T-cell (primary cell): ENCODE measurements around the gene POLR3A. TPM values are rescaled to one million over a fixed set of nuclear protein-coding genes. Genes with fewer than 3 reads are reported as not detected.
"Not testable (repeated sequence)": the region's sequence is repeated elsewhere in the genome, so short reads cannot be mapped to it uniquely, and the experiment has no call there.

Experiments
- ATAC-seq, 4 experiments: fragments of 200-7000 bp in 3 of 4; fragments of 150-1000 bp in 1 of 4; cut with Tn5 transposase; replicated peaks in 1 of 4; 1 replicate in 3 of 4; 2 replicates in 1 of 4; pipeline ENCODE4 v1.10.0; 2021; ENCODE audit warnings: moderate library complexity in 3 of 4, mild to moderate bottlenecking in 2 of 4, moderate number of reproducible peaks in 1 of 4
- CTCF ChIA-PET, 2 donors: fragments of 300-600 bp; sonication (Branson Sonifier 250); formaldehyde crosslinking; loops; one replicate each; lab custom pipeline; 2022; ENCODE audit warnings: antibody characterized with exemption in 2 of 2; lab: Charles Lee
- POLR2A ChIA-PET, 2 donors: fragments of 300-600 bp; sonication (Branson Sonifier 250); formaldehyde crosslinking; loops; one replicate each; lab custom pipeline; 2022; ENCODE audit warnings: antibody characterized with exemption in 2 of 2; lab: Charles Lee
- DNase-seq, 35 experiments: peaks; one replicate each; pipeline versions ENCODE4 v3.0.0 to v3.0.0-alpha.2; 2013 to 2023
- H3K27ac ChIP-seq: one replicate; pipeline ENCODE4 v1.5.1; 2013; ENCODE audit warnings: low read length
- H3K27me3 ChIP-seq, 2 experiments: replicated peaks in 1 of 2; 1 replicate in 1 of 2; 2 replicates in 1 of 2; pipeline versions ENCODE4 v1.6.1 to v1.7.0; 2013; ENCODE audit warnings: low read length in 1 of 2, mixed read lengths in 1 of 2; ENCODE audit not compliant: control insufficient read depth in 2 of 2, insufficient read depth in 2 of 2; ENCODE audit errors: extremely low read depth in 1 of 2
- H3K36me3 ChIP-seq, 2 donors: 1 replicate in 1 of 2; 2 replicates in 1 of 2; pipeline versions ENCODE4 v1.6.1 to v1.7.0; 2013; ENCODE audit warnings: low read length in 1 of 2; ENCODE audit not compliant: control insufficient read depth in 2 of 2, insufficient read depth in 1 of 2; ENCODE audit errors: extremely low read depth in 1 of 2
- H3K4me1 ChIP-seq, 2 experiments: 1 replicate in 1 of 2; 2 replicates in 1 of 2; pipeline versions ENCODE4 v1.6.1 to v1.7.0; 2013; ENCODE audit warnings: low read length in 2 of 2, mixed read lengths in 1 of 2; ENCODE audit not compliant: insufficient read depth in 2 of 2, control insufficient read depth in 1 of 2; ENCODE audit errors: extremely low read depth in 1 of 2
- H3K4me3 ChIP-seq, 2 donors: 1 replicate in 1 of 2; 2 replicates in 1 of 2; pipeline versions ENCODE4 v1.5.1 to v1.7.0; 2013; ENCODE audit warnings: mild to moderate bottlenecking in 2 of 2, low read length in 1 of 2, moderate library complexity in 1 of 2; ENCODE audit not compliant: control insufficient read depth in 1 of 2; ENCODE audit errors: extremely low read depth in 1 of 2
- H3K9me3 ChIP-seq: 2 replicates; pipeline ENCODE4 v1.7.0; 2013
- H3K27ac Mint-ChIP-seq, 2 donors: one replicate each; pipeline ENCODE4 v1.8.0; 2020 to 2021; ENCODE audit warnings: mild to moderate bottlenecking in 2 of 2, mixed read lengths in 2 of 2
- H3K27me3 Mint-ChIP-seq, 2 donors: one replicate each; pipeline ENCODE4 v1.8.0; 2021 to 2022; ENCODE audit warnings: mixed read lengths in 2 of 2
- H3K36me3 Mint-ChIP-seq: one replicate; pipeline ENCODE4 v1.8.0; 2021; ENCODE audit warnings: mixed read lengths
- H3K4me1 Mint-ChIP-seq, 3 donors: one replicate each; pipeline ENCODE4 v1.8.0; 2020 to 2022; ENCODE audit warnings: mixed read lengths in 3 of 3, mild to moderate bottlenecking in 1 of 3
- H3K4me3 Mint-ChIP-seq, 3 donors: one replicate each; pipeline ENCODE4 v1.8.0; 2020 to 2022; ENCODE audit warnings: mild to moderate bottlenecking in 3 of 3, mixed read lengths in 3 of 3, moderate library complexity in 3 of 3
- H3K9me3 Mint-ChIP-seq, 3 donors: one replicate each; pipeline ENCODE4 v1.8.0; 2020 to 2022; ENCODE audit warnings: mixed read lengths in 3 of 3
- WGBS: methylation state at CpG from one replicate; pipeline ENCODE4 v1.1.5; 2013; ENCODE audit warnings: missing lambda C conversion rate; ENCODE audit not compliant: insufficient coverage; 5-methylcytosine and 5-hydroxymethylcytosine counted together
- total RNA-seq, 35 experiments: library from RNA in 6 of 35; stranded (reverse) in 6 of 35; fragments of 120-200 nt in 1 of 35; gene quantifications; one replicate each; pipeline versions ENCODE4 v1.2.1 to v1.2.4 and lab custom pipeline; 2013 to 2026

The POLR3A gene
- total RNA-seq, 5 donors from 2014 or later (not counting 1 experiment from before 2014, with no cell fraction given), result 14.5 to 16.9 (median 16.5) TPM

DNA sequence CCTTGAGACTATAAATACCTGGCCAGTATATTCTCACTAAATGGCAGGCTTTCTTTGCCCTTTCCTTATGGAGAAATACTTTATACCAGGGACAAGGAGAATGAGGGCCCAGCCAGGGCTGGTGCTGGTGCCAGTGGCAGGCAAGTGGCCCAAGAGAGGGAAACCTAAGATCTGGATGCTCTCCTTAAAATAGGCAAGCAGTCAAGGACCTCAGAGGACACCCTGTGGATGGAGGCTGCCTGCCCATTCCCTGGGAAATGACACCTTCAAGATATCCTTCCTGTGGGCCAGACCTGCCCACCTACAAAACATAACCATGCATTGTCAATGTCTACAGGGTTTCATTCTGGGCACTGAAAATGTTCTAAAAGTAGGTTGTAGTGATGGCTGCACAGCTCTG, 29.1 kb downstream of the POLR3A start:
- ChIA-PET CTCF (no interaction called here), POLR2A (no interaction called here)
- ATAC-seq (no peak), DNase-seq (no peak)
- H3K4me3 ChIP-seq, result no peak overlapping the region
- H3K4me1 ChIP-seq, result no peaks in the 10 kb centered on the region
- no peak overlapping the region for H3K27ac ChIP-seq
- no peaks in the 10 kb centered on the region for H3K27me3 ChIP-seq
- Mint-ChIP-seq H3K36me3 (peaks cover 80% of the 10 kb centered on the region), H3K4me1 (peaks cover 0 to 10% (median 4%) of the 10 kb centered on the region in 3 donors), H3K27ac (no peak overlapping the region), H3K27me3 (no peaks in the 10 kb centered on the region), H3K4me3 (no peak overlapping the region), H3K9me3 (no peaks in the 10 kb centered on the region)
- H3K36me3 ChIP-seq, result peaks cover 29 to 62% of the 10 kb centered on the region in 2 donors
- H3K9me3 ChIP-seq, result no peaks in the 10 kb centered on the region

GRCh38 chr10:77998780-77999179, 30.5 kb downstream of the POLR3A start:
- peaks cover 21 to 54% of the 10 kb centered on the region in 2 donors for H3K36me3 ChIP-seq

DNA sequence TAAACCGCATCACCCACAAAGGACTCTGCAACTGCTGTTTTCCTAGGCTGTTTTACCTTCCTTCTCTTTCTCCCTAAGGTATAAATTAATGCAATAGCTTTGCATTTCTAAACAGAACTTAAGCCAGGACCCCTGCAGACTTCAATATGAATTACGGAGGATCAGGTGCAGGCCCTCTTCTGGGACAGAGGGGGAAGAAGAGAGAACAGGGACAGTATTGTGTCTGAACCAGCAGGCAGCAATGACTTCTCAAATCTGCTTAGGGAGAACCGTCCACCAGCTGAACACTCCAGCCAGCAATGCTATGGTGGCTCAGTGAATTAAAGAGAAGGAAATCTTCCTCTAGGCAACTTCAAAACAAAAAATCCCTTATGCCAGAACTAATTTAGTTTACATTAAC, 35.7 kb downstream of the POLR3A start:
- H3K4me1 ChIP-seq, result no peaks in the 10 kb centered on the region
- DNase-seq (no peak), ATAC-seq (no peak)
- CTCF ChIA-PET, result no interaction called here
- no peak overlapping the region for H3K27ac ChIP-seq
- Mint-ChIP-seq H3K36me3 (peaks cover 66% of the 10 kb centered on the region), H3K27ac (no peak overlapping the region), H3K9me3 (no peaks in the 10 kb centered on the region), H3K27me3 (no peaks in the 10 kb centered on the region), H3K4me1 (peaks cover 0 to 5% (median 4%) of the 10 kb centered on the region in 3 donors), H3K4me3 (no peak overlapping the region)
- H3K4me3 ChIP-seq, result no peak overlapping the region
- WGBS, result 100% methylated on average over 1 of the region's 3 CpGs
- no peaks in the 10 kb centered on the region for H3K27me3 ChIP-seq
- H3K36me3 ChIP-seq, result peaks cover 10 to 53% of the 10 kb centered on the region in 2 donors
- POLR2A ChIA-PET, result no interaction called here
- no peaks in the 10 kb centered on the region for H3K9me3 ChIP-seq

More at GRCh38 chr10:77998780-77999179, 30.5 kb downstream of the POLR3A start:
- DNase-seq, H3K27me3 ChIP-seq, H3K27ac Mint-ChIP-seq, H3K4me3 ChIP-seq, H3K27me3 Mint-ChIP-seq, POLR2A ChIA-PET, ATAC-seq, H3K9me3 Mint-ChIP-seq, H3K9me3 ChIP-seq, H3K27ac ChIP-seq, H3K4me3 Mint-ChIP-seq, H3K4me1 ChIP-seq: not testable (repeated sequence)
- Mint-ChIP-seq H3K4me1 (peaks cover 0 to 10% (median 4%) of the 10 kb centered on the region in 3 donors), H3K36me3 (peaks cover 78% of the 10 kb centered on the region)
- WGBS, result no CpG with 5 or more reads among the region's 5 CpGs
- CTCF ChIA-PET, result interaction anchor here in 1 of 2 donors (0.6 kb wide), 1 partner anchor 303 kb away, joined by 3 read pairs; no protein-coding TSS in a partner anchor

DNA sequence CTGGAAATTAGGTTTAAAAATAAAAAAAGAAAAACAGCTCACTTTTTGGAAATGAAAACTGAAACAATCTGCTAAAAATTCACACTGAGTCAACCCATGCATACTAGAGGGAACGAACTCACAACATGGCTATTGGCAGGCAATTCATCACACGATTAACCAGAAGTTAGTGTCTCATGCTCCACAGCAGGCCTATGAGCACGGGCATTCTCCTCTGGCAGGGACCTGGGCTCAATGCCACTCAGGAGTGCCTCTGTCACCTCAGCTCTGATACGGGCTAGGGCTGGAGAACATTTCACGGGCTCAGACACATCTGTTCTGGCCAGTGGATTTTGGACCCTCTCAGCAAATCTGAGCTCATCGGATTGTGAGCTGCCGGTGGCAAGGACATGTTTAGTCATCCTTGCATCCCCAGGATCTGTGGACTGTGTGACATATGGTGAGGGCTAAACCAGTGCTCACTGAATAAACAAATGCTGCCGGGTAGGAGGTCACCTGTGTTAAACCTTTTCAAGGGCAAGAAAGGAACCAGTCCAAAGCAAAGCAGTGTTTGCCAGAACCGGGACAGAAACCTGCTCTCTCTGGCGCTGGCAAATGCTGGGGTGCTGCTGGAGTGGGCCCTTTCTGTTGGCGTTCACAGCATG, 40.1 kb downstream of the POLR3A start:
- no peaks in the 10 kb centered on the region for H3K27me3 Mint-ChIP-seq
- H3K9me3 Mint-ChIP-seq, result no peaks in the 10 kb centered on the region
- ATAC-seq (no peak), DNase-seq (no peak)
- POLR2A ChIA-PET, result interaction anchor here in 1 of 2 donors (0.7 to 1.3 kb wide), 2 partner anchors 16 to 29 kb away, joined by 3 read pairs; no protein-coding TSS in a partner anchor
- H3K9me3 ChIP-seq, result no peaks in the 10 kb centered on the region
- no peaks in the 10 kb centered on the region for H3K4me1 ChIP-seq
- H3K36me3 ChIP-seq, result peaks cover 18 to 92% of the 10 kb centered on the region in 2 donors
- CTCF ChIA-PET, result no interaction called here
- no peaks in the 10 kb centered on the region for H3K4me1 Mint-ChIP-seq
- H3K27me3 ChIP-seq, result no peaks in the 10 kb centered on the region
- no peak overlapping the region for H3K4me3 Mint-ChIP-seq
- no peak overlapping the region for H3K4me3 ChIP-seq
- H3K27ac Mint-ChIP-seq, result no peak overlapping the region
- H3K36me3 Mint-ChIP-seq, result peaks cover 65% of the 10 kb centered on the region
- no peak overlapping the region for H3K27ac ChIP-seq
- WGBS, result 88% methylated on average over 10 of the region's 11 CpGs

GRCh38 chr10:77987671-77988255, 41.6 kb downstream of the POLR3A start:
- ChIA-PET CTCF (interaction anchor here in 1 of 2 donors (0.9 kb wide), 1 partner anchor 26 kb away, joined by 3 read pairs; no protein-coding TSS in a partner anchor), POLR2A (interaction anchor here in 1 of 2 donors (0.7 kb wide), 1 partner anchor 126 kb away, joined by 4 read pairs; no protein-coding TSS in a partner anchor)
- no peak overlapping the region for H3K4me3 ChIP-seq
- H3K4me1 ChIP-seq, result no peaks in the 10 kb centered on the region
- H3K9me3 Mint-ChIP-seq, result no peaks in the 10 kb centered on the region
- H3K4me3 Mint-ChIP-seq, result no peak overlapping the region
- H3K36me3 Mint-ChIP-seq, result peaks cover 65% of the 10 kb centered on the region
- no peaks in the 10 kb centered on the region for H3K4me1 Mint-ChIP-seq
- H3K27me3 ChIP-seq, result no peaks in the 10 kb centered on the region
- H3K27me3 Mint-ChIP-seq, result no peaks in the 10 kb centered on the region
- ATAC-seq (no peak), DNase-seq (no peak)
- H3K36me3 ChIP-seq, result peaks cover 18 to 92% of the 10 kb centered on the region in 2 donors
- WGBS, result 91% methylated on average over 3 of the region's 7 CpGs
- H3K9me3 ChIP-seq, result no peaks in the 10 kb centered on the region
- no peak overlapping the region for H3K27ac Mint-ChIP-seq
- no peak overlapping the region for H3K27ac ChIP-seq

GRCh38 chr10:77984986-77985385, 44.3 kb downstream of the POLR3A start:
- Histone ChIP-seq H3K9me3 (no peaks in the 10 kb centered on the region), H3K4me1 (no peaks in the 10 kb centered on the region), H3K27ac (no peak overlapping the region), H3K36me3 (peaks cover 33 to 93% of the 10 kb centered on the region in 2 donors), H3K4me3 (no peak overlapping the region), H3K27me3 (no peaks in the 10 kb centered on the region)
- Mint-ChIP-seq H3K4me3 (no peak overlapping the region), H3K4me1 (no peaks in the 10 kb centered on the region), H3K9me3 (no peaks in the 10 kb centered on the region), H3K36me3 (peaks cover 68% of the 10 kb centered on the region), H3K27ac (no peak overlapping the region), H3K27me3 (no peaks in the 10 kb centered on the region)
- ChIA-PET CTCF (no interaction called here), POLR2A (no interaction called here)
- no peak for DNase-seq
- 93% methylated on average over 4 of the region's 4 CpGs for WGBS
- no peak for ATAC-seq
